ENCODE data around the gene LMO4.

LMO4 gene

DNA sequence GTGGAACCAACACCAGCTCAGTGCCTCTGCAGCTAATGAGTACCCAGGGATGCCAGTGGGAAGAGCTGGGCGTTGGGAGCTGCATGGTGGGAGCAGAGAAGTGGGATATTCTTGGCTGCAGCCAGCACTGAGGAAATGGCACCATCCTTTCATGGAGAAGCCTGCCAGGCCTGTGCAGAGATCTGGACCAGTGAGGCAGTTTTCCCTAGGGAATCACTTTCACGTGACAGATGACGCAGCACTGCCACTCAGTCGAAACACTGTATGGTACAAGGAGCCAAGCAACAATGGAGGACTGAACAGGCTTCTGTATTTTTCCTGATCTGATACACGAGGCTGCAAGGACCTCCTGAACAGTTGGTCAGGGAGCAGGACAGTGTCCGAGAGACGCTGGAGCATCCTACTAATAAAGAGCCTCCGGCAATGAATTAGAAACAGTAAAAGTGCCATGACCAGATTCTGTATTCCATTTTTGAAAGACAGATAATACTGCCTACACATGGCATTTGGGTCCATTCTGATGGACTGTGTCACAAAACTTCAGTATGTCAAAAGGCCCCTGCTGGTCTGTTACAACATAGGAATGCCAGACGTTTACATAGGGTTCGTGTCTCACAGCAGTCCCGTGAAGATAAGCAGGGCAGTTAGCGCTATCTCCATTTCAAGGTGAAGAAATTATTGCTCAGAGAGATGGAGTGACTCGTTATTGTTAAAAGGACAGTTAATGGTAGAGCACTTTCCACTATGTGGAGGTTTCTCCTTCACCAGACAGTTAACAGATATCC is 44.0 kb upstream of the LMO4 start:
- H3K27ac ChIP-seq (ENCODE audit: low read depth, low read length, poor library complexity, severe bottlenecking): no peak overlapping the region
- no peaks in the 10 kb centered on the region for H3K9me3 ChIP-seq (ENCODE audit: low read length)
- H3F3A ChIP-seq (ENCODE audit: insufficient read depth, low read length): no peaks in the 10 kb centered on the region
- H4K20me1 ChIP-seq (ENCODE audit: insufficient read depth, low read length): no peaks in the 10 kb centered on the region
- H3K27me3 ChIP-seq (ENCODE audit: insufficient read depth, low read length): no peaks in the 10 kb centered on the region
- H3K9ac ChIP-seq (ENCODE audit: low read length): no peak overlapping the region
- no peaks in the 10 kb centered on the region for H3K36me3 ChIP-seq (ENCODE audit: insufficient read depth, low read length)
- H3K79me2 ChIP-seq (ENCODE audit: insufficient read depth, low read length): no peaks in the 10 kb centered on the region
- no peak overlapping the region for H3K4me2 ChIP-seq (ENCODE audit: low read length)
- H3K4me1 ChIP-seq (ENCODE audit: insufficient read depth, low read length, severe bottlenecking): no peaks in the 10 kb centered on the region
- no peaks in the 10 kb centered on the region for H3K9me2 ChIP-seq (ENCODE audit: low read depth, low read length)
- no peak for TF ChIP-seq CTCF (IDR thresholded peaks at IDR 0.05; ENCODE audit: low read length)
- TF ChIP-seq EZH2 (IDR thresholded peaks at IDR 0.05; ENCODE audit: borderline replicate concordance, low read length): no peak
- H3K4me3 ChIP-seq (ENCODE audit: low read depth, low read length, poor library complexity, severe bottlenecking): no peak overlapping the region
- H2AFZ ChIP-seq (ENCODE audit: low read length): no peak overlapping the region

DNA sequence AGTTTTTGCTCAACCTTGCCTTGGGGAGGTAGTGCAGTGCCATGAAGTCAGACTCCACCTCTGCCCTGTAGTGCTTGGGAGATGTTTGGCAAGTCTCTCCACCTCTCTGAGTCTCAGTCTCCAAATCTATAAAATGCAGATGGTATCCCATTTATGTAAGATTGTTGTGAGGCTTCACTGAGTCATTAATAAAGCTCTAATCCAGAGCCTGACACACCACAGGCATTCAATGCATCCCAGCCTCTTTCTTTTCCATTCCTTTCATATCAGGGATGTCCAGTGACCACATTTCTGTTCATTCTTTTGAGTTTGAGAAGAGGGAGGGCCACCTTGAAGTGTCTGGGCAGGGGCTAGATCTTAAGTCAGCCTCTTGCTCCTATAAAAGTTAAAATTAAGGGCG is 37.6 kb upstream of the LMO4 start:
- Histone ChIP-seq H3K9me3 (ENCODE audit: low read length) (no peaks in the 10 kb centered on the region), H3K9ac (ENCODE audit: low read length) (no peak overlapping the region), H3K27ac (ENCODE audit: low read depth, low read length, poor library complexity, severe bottlenecking) (no peak overlapping the region), H3K4me2 (ENCODE audit: low read length) (no peak overlapping the region), H3K9me2 (ENCODE audit: low read depth, low read length) (no peaks in the 10 kb centered on the region), H3K4me3 (ENCODE audit: low read depth, low read length, poor library complexity, severe bottlenecking) (no peak overlapping the region), H3K4me1 (ENCODE audit: insufficient read depth, low read length, severe bottlenecking) (no peaks in the 10 kb centered on the region), H4K20me1 (ENCODE audit: insufficient read depth, low read length) (no peaks in the 10 kb centered on the region), H3F3A (ENCODE audit: insufficient read depth, low read length) (no peaks in the 10 kb centered on the region), H3K27me3 (ENCODE audit: insufficient read depth, low read length) (0 out of 2 replicates have a peak, but pooled peaks cover 5% of the 10 kb centered on the region), H2AFZ (ENCODE audit: low read length) (no peak overlapping the region), H3K36me3 (ENCODE audit: insufficient read depth, low read length) (no peaks in the 10 kb centered on the region), H3K79me2 (ENCODE audit: insufficient read depth, low read length) (no peaks in the 10 kb centered on the region)
- no peak for TF ChIP-seq EZH2 (IDR thresholded peaks at IDR 0.05; ENCODE audit: borderline replicate concordance, low read length)
- no peak for TF ChIP-seq CTCF (IDR thresholded peaks at IDR 0.05; ENCODE audit: low read length)

DNA sequence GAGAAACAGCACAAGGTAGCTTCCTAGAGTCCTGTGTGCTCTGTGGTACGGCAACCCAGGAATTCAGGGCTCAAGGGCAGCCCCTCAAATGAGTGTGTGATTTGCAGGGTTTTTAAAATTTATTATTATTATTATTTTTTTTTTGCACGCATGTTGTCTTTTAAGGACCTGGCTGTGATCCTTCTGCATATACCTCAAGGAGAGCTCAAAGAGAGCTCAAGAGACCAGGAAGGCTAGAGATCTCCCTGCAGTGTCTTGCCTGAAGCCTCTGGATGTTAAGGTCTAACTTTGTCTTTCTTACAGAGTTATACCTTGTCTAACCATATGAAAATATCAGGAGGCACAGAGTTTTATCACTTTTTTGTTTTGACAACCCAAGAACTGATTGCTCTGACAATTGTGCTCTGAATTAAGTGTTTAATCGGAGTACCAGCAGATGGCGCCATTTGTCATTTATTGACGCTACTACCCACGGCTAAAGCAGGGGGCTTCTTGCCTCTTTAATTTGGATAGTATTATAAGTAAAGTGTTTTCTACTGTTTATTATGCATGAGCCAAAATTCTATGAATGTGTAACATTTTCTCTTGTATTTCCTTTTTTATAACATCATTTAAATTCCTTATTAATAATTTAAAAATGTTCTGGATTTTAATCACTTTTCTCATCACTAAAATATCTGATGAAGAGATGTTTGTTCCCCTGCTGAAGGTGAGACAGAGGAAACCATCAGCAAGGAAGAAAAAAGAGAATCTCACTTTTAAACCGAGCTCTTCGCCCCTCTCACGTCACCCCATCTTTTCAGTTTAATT is 35.8 kb upstream of the LMO4 start:
- Histone ChIP-seq H3K36me3 (ENCODE audit: insufficient read depth, low read length) (no peaks in the 10 kb centered on the region), H3F3A (ENCODE audit: insufficient read depth, low read length) (no peaks in the 10 kb centered on the region), H3K9me2 (ENCODE audit: low read depth, low read length) (no peaks in the 10 kb centered on the region), H3K27ac (ENCODE audit: low read depth, low read length, poor library complexity, severe bottlenecking) (no peak overlapping the region), H3K4me3 (ENCODE audit: low read depth, low read length, poor library complexity, severe bottlenecking) (no peak overlapping the region), H3K9ac (ENCODE audit: low read length) (no peak overlapping the region), H3K4me2 (ENCODE audit: low read length) (no peak overlapping the region), H2AFZ (ENCODE audit: low read length) (no peak overlapping the region), H3K4me1 (ENCODE audit: insufficient read depth, low read length, severe bottlenecking) (no peaks in the 10 kb centered on the region), H3K9me3 (ENCODE audit: low read length) (no peaks in the 10 kb centered on the region), H3K27me3 (ENCODE audit: insufficient read depth, low read length) (0 out of 2 replicates have a peak, but pooled peaks cover 5% of the 10 kb centered on the region), H4K20me1 (ENCODE audit: insufficient read depth, low read length) (no peaks in the 10 kb centered on the region), H3K79me2 (ENCODE audit: insufficient read depth, low read length) (no peaks in the 10 kb centered on the region)
- TF ChIP-seq EZH2 (IDR thresholded peaks at IDR 0.05; ENCODE audit: borderline replicate concordance, low read length): no peak
- peak; percentile 84 for TF ChIP-seq CTCF (IDR thresholded peaks at IDR 0.05; ENCODE audit: low read length)
